ENCODE data around the gene PRSS57.
"Not testable (repeated sequence)": the region's sequence is repeated elsewhere in the genome, so short reads cannot be mapped to it uniquely, and the experiment has no call there.

PRSS57 gene

GRCh38 chr19:695352-695949 lies at the start of gene PRSS57:
Gene PRSS57 (minus strand): TSS chr19:695452. CDS start chr19:695430, 22 bp downstream.
- DNase-seq (ENCODE audit: low spot score) = no peak

DNA sequence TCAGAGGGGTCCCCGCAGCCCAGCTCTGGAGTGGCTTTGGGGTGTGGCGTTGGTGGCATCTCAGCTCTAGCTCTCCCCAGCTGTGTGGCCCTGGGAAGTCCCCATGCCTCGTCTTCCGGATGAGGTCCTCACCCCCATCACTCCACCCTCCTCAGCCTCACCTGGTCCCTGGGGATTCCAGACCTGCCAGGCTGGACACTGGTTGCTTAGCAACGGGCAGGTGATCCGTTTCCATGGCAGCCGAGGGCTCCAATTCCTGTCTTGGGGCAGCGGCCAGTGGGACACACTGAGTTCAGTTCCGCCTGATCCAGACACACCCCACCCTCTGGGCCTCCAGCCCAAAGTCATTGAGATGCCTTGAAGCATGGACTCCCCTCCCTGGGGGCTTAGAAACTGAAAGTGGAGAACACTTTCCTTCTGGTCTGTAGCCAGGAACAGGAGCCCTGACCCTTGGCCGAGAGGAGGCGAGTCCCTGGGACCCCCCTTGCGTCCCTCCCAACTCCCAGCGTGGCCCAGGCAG lies 48.0 kb upstream of the PRSS57 start:
- DNase-seq (ENCODE audit: low spot score) = no peak

- DNase-seq (ENCODE audit: low spot score) = no peak
Observed at GRCh38 chr19:742540-743075, 47.4 kb upstream of the PRSS57 start.

DNA sequence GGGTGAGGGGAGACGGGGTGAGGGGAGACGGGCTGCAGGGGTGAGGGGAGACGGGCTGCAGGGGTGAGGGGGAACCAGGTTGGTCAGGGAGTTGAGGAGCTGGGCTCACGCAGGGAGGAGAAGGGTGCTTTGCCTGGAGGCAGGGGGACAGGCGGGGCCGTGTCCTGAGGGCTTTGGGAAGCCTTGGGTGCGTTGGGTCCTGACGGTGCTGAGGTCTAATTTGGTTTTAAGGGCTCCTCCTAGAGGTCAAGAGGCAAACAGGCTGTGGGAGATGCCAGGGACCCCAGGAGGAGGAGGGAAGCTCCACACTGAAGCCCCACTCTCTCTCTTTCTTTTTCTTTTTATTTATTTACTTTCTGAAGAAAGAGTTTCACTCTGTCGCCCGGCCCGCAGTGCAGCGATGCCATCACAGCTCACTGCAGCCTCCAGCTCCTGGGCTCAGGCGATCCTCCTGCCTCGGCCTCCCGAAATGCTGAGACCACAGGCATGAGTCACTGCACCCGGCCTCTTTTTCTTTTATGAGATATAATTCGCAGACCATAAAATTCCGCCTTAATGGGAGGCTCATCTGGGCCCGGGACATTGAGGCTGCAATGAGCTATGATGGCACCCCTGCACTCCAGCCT lies 46.4 kb upstream of the PRSS57 start:
- no peak for DNase-seq (ENCODE audit: low spot score)

- DNase-seq (ENCODE audit: low spot score) = not testable (repeated sequence)
Observed at GRCh38 chr19:740816-741505, 45.7 kb upstream of the PRSS57 start.

- no peak for DNase-seq (ENCODE audit: low spot score)
Observed at GRCh38 chr19:739998-740715, 44.9 kb upstream of the PRSS57 start.

DNA sequence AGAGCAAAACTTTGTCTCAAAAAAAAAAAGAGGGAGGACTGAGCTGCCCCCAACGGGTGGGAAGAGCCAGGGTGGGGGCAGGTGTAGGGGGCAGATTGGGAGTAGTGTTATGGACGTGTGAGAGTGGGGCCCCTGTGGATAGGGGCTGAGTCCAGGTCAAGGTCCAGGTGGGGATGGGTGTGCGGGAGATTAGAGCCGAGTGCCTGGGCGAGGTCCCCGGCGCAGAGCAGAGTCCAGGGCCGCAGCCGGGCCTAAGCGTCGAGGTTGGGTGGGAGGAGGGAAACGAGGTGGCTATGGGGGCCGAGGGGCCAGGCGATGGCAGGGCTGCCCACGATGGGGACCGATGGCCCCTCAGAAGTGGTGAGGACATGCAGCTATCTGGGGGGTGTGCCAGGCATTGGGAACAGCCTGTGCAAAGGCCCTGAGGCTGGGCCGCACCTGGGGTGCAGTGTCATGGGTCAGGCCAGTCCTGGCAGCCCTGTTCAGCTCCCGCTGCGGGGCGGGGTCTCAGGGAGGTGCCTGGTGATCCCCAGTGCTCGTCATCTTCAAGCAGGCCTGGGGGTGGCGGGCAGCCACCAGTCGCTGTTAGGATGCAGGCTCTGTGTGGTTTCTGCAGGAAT lies 43.4 kb upstream of the PRSS57 start:
- no peak for DNase-seq (ENCODE audit: low spot score)

DNA sequence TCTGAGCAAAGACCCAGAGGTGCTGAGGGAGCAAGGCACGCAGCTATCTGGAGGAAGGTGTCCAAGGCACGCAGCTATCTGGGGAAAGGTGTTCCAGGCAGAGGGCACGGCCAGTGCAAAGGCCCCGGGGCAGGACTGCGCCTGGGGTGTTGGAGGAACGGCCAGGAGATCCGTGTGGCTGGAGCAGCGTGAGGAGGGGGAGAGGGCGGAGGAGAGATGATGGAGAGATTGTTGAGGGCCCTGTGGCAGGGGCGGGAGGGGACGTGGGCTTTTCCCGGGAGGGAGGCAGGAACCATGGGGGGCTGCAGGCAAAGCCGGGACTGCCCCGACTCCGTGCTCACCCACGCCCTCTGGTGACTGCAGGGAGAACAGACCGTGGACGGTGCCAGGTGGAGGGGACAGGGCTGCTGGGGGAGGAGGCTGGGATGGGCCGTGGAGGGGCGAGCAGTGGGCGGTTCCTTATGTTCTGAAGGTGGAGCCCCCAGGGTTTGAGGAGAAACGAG lies 42.4 kb upstream of the PRSS57 start:
- peak; percentile 25 for DNase-seq (ENCODE audit: low spot score)

DNA sequence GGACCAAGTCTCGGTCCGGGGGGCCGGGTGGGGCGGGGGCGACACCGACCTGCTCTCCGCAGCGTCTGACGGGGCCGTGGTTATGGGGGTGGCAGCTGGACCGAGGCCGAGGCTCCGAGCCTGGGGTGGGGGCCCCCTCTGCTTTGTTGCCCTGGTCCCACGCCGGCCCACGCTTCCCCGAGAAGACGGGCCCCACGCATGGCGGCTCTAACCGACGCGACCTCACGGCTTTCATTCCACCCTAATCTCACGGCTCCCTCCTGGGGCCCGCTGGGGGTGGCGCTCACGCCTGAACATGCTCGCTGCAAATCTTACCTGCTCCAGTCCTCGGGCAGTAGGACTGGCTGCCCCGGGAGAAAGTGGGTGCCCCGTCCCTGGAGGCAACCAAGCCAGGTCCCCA lies 40.9 kb upstream of the PRSS57 start:
- no peak for DNase-seq (ENCODE audit: low spot score)

GRCh38 chr19:734716-735115 lies 39.5 kb upstream of the PRSS57 start:
- DNase-seq (ENCODE audit: low spot score) = no peak

- DNase-seq (ENCODE audit: low spot score) = no peak
Observed at GRCh38 chr19:732148-733069, 37.2 kb upstream of the PRSS57 start.

DNA sequence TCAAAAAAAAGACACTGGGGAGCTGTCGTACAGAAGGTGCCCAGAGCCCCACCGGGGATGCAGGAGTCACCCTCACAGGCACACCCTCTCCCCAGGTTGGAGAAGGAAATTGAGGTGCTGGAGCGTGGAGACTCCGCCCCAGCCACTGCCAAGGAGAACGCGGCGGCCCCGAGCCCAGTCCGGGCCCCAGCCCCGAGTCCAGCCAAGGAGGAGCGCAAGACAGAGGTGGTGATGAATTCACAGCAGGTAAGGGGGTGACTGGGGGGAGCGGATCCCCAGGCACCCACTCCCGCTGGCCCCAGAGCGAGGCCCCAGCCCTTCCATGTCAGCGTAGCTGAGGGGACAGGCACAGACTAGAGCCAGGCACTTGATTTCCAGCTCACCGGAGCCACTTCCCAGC lies 35.7 kb upstream of the PRSS57 start:
- no peak for DNase-seq (ENCODE audit: low spot score)

DNA sequence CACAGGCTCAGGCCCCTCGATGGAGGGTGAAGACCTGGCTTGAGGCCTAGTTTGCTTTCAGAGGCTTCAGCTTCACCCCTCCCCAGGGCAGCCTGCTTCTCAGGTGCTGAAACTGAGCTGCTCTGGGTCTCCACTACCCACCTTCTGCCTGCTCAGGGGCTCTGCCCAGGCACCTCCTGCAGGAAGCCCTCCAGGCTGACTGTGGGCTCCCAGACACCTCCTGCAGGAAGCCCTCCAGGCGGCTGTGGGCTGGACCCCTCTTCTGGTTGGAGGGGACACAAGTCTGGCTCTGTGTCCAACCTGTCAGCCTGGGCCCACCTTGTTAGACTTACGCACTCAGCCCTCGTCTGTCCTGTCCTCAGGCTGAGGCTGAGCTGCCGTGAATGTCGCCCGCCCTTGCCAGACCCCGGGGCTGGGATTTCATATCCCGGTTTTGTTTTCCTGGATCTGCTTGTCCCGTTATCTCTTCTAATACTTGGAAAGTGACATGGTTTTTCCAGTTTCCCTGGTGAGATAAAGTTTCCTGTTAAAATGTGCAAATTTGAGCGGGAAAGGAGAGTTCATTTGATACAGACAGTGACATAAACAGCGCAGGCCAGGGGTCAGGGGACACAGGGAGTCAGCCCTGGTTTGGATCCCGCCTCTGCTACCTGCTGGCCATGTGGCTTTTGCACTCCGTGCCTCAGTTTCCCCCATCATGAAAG lies 34.9 kb upstream of the PRSS57 start:
- no peak for DNase-seq (ENCODE audit: low spot score)

DNA sequence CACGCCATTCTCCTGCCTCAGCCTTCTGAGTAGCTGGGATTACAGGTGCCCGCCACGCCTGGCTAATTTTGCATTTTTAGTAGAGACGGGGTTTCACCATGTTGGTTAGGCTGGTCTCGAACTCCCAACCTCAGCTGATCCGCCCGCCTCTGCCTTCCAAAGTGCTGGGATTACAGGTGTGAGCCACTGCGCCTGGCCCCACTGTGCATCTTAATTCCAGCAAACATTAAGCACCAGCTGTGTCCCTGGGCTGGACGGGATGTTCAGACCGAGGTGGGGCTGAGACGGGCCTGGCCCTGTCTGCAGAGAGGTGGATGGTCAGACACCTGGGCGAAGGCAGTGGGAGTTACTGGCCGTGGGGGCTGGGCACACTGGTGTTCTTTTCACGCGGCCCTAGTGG lies 34.3 kb upstream of the PRSS57 start:
- not testable (repeated sequence) for DNase-seq (ENCODE audit: low spot score)

DNA sequence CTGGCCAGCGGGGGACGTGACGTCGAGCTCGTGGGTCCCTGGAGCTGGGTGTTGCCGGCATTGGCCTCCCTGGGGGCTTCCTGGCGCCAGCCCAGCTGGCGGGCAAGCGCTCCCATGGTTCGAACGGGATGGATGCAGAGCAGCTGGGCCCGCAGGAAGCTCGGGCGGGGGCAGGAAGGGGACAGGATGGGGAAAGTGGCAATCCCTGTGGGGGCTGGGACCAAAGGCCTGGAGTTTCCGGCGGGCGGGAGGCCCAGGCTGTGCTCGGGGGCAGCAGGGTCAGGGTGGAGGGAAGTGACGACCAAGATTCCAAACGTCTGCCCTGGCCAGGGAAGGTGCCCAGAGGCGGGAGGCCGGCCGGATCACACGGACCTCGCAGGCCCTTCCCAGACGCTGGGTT lies 32.8 kb upstream of the PRSS57 start:
- DNase-seq (ENCODE audit: low spot score) = no peak

DNA sequence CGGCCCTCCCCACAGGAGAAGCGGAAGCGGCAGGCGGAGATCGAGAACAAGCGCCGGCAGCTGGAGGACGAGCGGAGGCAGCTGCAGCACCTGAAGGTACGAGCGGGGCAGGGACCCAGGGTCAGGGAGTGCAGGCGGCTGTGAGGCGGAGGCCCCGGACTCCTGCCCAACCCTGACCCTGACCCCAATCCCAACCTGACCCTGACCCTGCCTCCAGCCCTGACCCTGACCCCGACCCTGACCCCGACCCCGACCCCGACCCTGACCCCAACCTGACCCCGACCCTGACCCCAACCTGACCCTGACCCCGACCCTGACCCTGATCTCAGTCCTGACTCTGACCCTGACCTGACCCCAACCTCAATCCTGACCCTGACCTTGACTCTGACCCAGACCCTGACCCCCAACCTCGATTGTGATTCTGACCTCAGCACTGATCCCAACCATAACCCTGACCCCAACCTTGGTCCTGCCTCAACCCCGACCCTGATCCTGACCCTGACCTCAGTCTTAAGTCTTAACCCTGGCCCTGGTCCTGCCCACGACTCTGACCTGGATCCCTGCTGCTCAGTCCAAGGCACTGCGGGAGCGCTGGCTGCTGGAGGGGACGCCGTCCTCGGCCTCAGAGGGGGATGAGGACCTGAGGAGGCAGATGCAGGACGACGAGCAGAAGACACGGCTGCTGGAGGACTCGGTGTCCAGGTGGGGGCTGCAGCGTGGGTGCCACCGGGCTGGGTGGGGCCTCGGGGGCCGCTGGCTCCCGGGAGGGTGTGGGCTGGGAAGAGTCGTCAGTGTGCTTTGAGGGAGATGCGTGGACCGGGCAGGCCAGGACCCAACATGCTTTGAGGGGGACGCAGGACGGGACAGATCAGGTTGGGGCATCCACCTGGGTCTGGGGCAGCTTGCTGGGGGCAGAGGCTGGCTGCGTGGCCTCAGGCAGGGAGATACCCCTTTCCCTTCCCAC lies 32.0 kb upstream of the PRSS57 start:
- no peak for DNase-seq (ENCODE audit: low spot score)

GRCh38 chr19:725461-726089 lies 30.3 kb upstream of the PRSS57 start:
- no peak for DNase-seq (ENCODE audit: low spot score)

DNA sequence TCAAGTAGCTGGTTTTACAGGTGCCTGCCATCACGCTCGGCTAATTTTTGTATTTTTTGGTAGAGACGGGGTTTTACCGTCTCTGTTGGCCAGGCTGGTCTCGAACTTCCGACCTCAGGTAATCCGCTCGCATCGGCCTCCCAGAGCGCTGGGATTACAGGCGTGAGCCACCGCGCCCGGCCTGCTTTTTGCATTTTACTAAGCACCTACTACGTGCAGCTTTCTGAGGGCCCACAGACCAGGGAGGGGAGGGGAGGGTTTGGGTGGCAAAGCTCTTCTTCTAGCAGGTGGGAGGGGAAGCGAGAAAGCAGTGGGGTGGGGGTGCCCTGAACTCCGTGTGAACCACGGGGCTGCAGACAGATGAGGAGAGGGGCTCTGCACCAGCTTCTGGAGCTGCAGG lies 28.5 kb upstream of the PRSS57 start:
- no peak for DNase-seq (ENCODE audit: low spot score)

Measured in hematopoietic multipotent progenitor cell treated with erythropoietin and hydrocortisone succinate and interleukin-3 and kit ligand, for 17 days (in vitro differentiated cells).